ENCODE data around the gene CCDC17.

The CCDC17 gene

GRCh38 chr1:45623972-45624371, at the start of gene CCDC17:
Gene CCDC17 (minus strand): TSS chr1:45624054. CDS start chr1:45623909, 145 bp downstream.
- no peak for DNase-seq

DNA sequence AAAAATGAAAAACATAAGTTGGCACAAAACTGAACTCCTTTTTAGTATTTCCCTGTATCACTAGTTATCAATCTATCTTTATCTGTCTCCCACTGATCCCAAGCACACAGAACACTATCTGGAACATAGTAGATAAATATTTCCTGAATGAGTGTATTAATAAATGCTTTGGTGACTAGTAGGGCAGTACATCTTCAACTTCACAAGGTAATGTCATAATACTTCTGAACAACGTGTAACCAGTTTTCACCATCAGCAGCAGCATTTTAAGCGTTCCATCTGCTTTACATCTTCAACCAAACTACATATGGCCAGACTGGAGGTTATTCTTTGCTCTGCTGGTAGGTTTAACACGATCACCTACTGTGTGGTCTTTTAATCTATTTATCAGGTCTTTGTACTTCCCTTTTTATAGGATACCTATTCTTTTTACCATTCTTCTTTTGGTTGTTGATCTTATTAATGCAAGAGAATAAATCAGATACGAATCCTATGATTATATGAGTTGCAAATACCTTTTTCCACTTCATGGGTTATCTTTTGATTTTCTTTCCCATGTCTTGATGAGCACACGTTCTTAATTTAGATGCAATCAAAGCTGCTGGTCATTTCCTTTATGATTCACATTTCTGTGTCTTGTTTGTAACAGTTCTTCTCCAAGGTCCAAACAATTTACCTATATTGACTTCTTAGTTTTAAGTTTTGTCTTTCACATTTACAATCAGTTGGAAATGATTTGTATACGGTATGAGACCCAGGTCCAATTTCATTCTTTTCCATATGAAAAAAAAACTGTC, 46.2 kb upstream of the CCDC17 start:
- no peak for DNase-seq

DNA sequence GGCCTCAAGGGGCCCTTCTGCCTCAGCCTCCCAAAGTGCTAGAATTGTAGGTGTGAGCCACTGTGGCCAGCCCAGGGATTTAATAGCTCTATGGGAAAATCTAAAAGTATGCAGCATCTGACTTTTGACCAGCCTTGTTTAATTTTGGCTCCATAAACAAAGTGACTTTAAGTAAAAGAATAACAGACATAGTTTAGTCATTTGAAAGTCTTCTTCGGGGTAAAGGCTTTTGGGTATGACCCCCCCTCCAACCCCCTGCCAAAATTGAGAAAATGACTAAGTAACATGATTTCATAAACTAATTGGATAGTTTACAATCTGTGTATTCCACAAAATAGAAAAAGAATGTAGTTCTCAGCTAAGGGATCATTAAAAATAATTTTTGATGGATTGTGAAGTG, 45.5 kb upstream of the CCDC17 start:
- DNase-seq: no peak

DNA sequence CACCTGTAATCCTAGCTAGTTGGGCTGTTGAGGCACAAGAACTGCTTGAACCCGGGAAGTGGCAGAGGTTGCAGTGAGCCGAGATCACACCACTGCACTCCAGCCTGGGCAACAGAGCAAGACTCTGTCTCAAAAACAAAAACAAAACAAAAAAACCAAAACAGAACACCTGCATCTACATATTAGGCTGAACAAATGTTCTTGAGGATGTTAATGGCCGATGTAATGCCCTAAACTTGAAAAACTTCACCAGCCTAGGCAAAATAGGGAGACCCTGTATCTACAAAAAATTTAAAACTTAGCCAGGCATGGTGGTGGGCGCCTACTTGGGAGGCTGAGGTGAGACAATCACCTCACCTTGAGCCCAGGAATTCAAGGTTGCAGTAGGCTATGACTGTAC, 44.7 kb upstream of the CCDC17 start:
- no peak for DNase-seq

- no peak for DNase-seq
Observed at GRCh38 chr1:45667321-45668111, 43.7 kb upstream of the CCDC17 start.

DNA sequence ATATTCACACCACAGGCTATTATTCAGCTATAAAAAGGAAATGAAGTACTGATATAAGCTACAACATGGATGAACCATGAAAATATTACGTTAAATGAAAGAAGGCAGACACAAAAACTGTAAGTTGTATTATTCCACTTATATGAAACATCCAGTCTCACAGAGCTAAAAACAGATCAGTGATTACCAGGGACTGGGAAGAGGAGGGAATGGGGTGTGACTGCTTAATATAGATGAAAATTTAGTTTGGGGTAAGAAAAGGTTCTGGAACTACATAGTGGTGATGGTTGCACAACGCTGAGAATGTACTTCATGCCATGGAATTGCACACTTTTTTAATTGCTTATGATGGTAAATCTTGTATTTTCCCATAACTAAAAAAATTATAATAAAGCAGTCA, 43.0 kb upstream of the CCDC17 start:
- DNase-seq: no peak

GRCh38 chr1:45660336-45660735, 36.5 kb upstream of the CCDC17 start:
- DNase-seq: no peak

DNA sequence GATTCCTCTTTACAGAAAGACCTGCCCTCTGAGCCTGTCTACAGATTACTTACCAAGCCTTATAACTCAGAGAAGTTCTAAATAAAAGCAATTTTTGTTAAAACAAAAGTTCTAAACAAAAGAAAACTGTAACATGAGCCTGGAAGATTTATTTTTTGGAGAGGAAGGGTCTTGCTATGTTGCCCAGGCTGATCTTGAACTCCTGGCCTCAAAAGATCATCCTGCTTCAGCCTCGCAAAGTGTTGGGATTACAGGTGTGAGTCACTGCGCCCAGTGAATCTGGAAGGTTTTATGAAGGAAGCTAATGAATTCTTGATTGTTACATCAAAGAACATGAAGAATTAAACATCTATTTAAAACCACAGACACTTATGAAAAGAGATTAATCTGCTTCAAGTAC, 35.4 kb upstream of the CCDC17 start:
- DNase-seq: no peak

DNA sequence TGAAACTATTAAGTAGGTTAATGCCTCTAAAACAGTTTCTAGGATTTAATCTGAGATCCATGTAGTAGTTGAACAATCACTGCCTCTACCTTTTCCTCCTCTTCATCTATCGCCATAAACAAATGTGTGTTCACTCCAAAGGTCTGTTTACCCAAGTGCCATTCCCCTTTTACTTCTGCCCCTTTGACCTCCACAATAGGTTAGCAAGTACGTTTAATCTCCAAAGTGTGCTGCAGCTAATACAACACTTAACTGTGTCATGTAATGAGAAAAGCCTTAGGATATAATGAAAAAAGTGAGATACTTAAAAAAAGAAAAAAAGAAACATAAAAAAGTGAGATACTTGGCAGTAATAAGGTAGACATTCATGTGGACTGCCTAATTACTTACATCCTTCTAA, 34.3 kb upstream of the CCDC17 start:
- DNase-seq: no peak

DNA sequence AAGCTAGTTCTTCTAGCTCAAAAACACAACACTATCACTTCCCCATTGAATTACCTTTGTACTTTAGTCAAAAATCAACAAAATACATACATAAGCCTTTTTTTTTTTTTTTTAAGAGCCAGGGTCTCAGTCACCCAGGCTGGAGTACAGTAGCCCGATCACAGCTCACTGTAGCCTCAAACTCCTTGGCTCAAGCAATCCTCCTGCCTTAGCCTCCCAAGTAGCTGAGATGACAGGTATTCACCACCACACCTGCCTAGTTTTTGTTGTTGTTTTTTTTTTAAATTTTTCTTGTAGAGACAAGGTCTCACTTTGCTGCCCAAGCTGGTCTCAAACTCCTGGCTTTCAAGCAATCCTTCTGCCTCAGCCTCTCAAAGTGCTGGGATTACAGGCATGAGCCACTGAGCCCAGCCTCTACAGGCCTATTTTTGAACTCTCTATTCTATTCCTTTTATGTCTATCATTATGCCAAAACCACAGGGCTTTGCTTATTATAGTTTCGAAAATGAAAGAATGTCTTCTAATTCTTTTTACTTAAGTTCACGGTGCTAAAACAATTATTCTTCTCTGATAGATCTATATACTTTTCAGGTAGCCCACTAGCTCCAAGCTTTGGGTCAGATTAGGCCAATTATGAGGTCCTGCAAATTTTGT, 32.8 kb upstream of the CCDC17 start:
- DNase-seq: no peak

GRCh38 chr1:45654540-45655280, 30.9 kb upstream of the CCDC17 start:
- no peak for DNase-seq

DNA sequence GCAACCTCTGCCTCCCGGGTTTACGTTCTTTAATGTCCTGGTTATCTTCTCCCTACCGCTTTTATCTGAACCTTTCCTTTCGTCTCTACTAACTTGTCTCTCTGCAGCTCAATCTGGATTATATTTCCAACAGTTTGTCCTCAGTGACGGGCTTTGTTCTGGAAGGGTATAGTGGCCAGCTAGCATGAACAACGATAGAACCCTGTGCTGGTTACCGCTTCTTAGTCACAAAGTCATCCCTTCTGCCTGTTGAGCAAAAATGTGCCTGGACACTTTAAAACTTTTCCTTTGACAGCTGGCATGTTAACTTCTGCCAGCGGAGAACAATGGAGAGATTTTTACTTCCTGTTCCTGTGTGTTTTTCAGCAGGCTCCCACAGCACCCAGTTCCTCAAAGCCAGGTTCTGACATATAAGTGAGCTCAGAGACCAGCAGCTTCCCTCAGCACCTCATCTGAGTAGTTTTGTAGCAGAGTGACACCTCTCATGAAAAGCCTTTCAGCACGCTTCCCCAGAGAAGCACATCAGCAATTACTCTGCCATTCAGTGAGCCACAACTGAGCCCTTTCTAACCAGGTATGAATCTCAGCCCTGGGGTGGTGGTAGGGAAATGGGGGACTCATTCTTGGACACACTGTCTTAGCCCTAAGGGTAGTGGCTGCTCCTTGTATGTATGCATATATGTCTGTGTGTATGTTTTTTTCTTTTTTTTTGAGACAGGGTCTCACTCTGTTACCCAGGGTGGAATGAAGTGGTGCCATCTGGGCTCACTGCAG, 23.6 kb upstream of the CCDC17 start:
- DNase-seq: no peak

DNA sequence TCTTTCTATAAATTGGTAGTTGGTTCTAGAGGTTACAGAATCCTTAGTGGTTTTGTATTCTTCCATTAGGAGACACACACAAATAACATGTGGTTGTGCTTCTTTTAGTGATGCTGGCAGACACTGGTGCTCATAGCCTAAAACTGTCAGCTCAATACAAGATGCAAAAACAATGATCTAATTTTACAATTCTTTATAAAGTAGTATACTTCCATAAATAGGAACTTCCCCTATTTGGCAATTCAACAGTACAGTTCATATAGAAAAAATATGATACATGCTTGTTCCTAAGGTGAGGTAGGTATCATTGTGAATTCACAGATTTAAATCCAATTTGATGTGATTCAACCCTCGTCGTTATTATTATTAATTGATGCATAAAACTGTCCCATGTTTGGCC, 20.8 kb upstream of the CCDC17 start:
- no peak for DNase-seq

DNA sequence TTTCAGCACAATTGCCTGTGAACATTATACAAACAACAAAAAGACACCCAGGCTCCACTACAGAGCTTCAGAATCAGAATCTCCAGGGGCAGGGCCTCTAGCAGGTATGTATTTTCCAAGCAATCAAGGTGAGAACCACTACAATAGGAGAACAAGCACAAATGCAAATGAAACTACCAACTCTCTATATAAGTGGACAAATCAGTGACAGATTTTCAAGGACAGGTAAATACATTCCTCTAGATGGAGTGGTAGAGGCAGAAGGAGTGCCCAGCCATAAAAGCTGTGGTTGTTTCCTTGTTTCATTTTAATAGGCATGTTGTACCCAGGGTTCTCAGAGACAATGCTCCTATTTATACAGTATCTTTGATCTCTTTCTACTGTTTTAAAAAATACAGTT, 20.1 kb upstream of the CCDC17 start:
- DNase-seq: no peak

DNA sequence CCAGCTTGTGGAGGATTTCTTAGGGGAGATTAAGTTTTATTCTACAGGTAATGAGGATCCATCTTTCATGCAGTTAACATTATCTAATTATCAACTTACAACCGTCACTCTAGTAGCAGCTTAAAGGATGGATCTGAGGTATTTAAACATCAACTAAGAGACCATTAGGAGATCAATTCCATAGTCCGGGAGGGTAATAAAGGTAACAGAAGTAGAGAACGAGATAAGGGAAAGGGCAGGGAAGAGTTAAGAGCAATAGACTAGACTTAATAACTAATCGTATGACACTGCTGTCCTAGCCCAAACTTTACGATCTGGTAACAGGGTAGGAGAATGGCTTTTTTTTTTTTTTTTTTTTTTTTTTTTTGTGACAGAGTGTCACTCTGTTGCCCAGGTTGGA, 19.5 kb upstream of the CCDC17 start:
- DNase-seq: no peak

- no peak for DNase-seq
Observed at GRCh38 chr1:45640293-45640692, 16.4 kb upstream of the CCDC17 start.

DNA sequence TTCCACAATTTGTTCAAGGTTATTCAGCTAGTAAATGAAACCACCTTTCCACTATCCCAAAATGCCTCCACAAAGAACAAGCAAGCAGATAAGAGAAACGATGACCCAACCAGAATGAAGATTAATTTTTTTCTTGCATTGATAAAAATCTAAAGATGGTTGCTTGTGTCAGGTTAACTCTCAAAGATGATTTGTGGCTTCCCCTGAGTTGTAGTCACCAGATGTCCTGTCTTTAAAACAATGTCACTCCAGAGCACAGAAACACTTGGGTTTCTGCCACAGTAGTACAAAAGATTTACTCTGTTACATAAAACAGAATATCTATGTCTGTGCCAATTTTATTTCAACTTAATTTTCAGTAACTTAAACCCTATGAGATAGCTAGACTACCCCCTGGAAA, 11.4 kb upstream of the CCDC17 start:
- DNase-seq: no peak

GRCh38 chr1:45630429-45630828, 6.6 kb upstream of the CCDC17 start:
- DNase-seq: no peak

GRCh38 chr1:45629035-45629434, 5.2 kb upstream of the CCDC17 start:
- no peak for DNase-seq

DNA sequence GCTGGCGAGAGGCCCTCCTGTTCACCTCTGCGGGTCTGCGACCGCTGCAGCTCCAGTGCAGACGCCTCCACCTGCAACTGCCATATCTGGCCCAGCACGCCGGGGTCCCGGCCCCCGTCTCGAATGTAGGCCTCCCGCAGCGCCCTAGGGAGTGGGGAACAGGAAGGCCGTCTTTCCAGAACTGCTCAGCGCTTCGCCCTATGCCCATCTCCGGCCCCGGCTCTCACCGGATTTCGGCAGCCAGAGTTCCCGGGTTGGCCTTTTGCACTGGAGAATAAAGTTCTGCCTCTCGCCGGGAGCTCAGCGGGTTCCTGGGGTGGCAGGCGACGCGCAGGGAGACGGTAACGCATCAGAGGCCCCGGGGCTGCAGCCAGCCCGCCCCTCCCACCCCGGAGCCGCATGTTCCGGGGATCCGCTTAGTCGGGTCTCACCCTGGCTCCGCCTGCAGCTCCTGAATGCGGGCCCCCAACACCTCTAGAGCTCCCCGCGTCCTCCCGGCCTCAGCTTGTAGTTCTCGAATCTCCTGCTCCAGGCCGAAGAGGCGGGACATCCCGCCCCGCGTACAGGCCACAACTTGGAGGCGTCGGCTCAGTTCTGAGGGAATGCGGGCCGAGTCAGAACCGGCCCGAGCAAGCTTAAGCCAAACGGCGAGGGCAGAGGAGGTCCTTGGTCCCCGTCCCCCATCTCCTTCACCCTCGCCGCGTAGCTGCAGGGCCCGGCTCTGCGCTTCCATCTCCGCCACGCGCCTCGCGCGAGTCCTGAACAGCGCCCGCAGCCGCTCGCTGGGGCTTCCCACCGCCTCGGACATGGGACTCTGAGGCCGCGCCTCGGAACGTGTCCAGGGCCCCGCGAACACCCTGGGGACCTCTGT, 1.1 kb downstream of the CCDC17 start:
- DNase-seq: no peak

GRCh38 chr1:45621895-45622523, 1.8 kb downstream of the CCDC17 start:
- no peak for DNase-seq
